WERI-Rb-1 (cell line): ENCODE data around the gene WDR7.

Source experiments
- DNase-seq: peaks from one replicate; pipeline ENCODE4 v3.0.0-alpha.2; 2020
- H3K27ac ChIP-seq: fragments of 250-450 bp; sonication (Bioruptor Pico); 2 replicates; pipeline ENCODE4 v1.5.1; 2020; ENCODE audit warnings: mild to moderate bottlenecking, moderate library complexity
- H3K27me3 ChIP-seq: fragments of 250-450 bp; sonication (Bioruptor Pico); 2 replicates; pipeline ENCODE4 v1.5.1; 2021; ENCODE audit warnings: mild to moderate bottlenecking, low read depth, moderate library complexity; ENCODE audit not compliant: insufficient read depth, severe bottlenecking
- H3K36me3 ChIP-seq: fragments of 250-450 bp; sonication (Bioruptor Pico); 2 replicates; pipeline ENCODE4 v1.5.1; 2020; ENCODE audit warnings: mild to moderate bottlenecking, moderate library complexity
- H3K4me3 ChIP-seq: 2 replicates; pipeline ENCODE4 v1.5.1; 2011; ENCODE audit warnings: low read depth, mild to moderate bottlenecking, control low read depth, low read length
- H3K9me3 ChIP-seq: fragments of 250-450 bp; sonication (Bioruptor Pico); 2 replicates; pipeline ENCODE4 v1.5.1; 2021; ENCODE audit warnings: mild to moderate bottlenecking, moderate library complexity; ENCODE audit not compliant: severe bottlenecking
- TF ChIP-seq, protein P1 (sequence below): IDR thresholded peaks from 2 replicates; pipeline ENCODE4 v1.5.1; 2011; ENCODE audit warnings: low read depth, mild to moderate bottlenecking, control low read depth, inconsistent platforms, low read length

Gene WDR7

DNA sequence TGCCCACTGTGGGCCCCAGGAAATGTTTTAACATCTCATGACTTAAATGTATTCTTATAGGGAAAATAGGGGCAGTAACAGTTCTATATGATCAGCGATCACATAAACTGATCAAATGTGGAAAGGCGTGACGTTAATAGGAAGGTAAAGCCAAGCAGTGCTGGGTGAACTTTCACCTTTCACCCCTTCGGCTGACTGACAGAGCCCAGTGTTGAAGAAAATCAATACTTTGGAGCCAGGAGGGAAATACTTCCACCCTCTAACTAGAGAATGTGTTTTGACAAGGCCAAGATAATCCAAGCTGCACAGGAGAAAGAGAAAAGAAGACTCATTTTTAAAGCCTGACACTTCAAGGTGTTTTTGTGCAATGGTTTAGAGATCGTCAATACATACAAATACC lies 379.3 kb downstream of the WDR7 start:
- H3K27me3 ChIP-seq, result no peaks in the 10 kb centered on the region
- no peak for DNase-seq
- TF ChIP-seq, protein P1, sequence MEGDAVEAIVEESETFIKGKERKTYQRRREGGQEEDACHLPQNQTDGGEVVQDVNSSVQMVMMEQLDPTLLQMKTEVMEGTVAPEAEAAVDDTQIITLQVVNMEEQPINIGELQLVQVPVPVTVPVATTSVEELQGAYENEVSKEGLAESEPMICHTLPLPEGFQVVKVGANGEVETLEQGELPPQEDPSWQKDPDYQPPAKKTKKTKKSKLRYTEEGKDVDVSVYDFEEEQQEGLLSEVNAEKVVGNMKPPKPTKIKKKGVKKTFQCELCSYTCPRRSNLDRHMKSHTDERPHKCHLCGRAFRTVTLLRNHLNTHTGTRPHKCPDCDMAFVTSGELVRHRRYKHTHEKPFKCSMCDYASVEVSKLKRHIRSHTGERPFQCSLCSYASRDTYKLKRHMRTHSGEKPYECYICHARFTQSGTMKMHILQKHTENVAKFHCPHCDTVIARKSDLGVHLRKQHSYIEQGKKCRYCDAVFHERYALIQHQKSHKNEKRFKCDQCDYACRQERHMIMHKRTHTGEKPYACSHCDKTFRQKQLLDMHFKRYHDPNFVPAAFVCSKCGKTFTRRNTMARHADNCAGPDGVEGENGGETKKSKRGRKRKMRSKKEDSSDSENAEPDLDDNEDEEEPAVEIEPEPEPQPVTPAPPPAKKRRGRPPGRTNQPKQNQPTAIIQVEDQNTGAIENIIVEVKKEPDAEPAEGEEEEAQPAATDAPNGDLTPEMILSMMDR, result no peak
- H3K9me3 ChIP-seq, result no peaks in the 10 kb centered on the region
- H3K4me3 ChIP-seq, result no peak overlapping the region
- no peak overlapping the region for H3K27ac ChIP-seq
- H3K36me3 ChIP-seq, result peaks cover 9% of the 10 kb centered on the region

GRCh38 chr18:57035590-57035989 lies 384.4 kb downstream of the WDR7 start:
- DNase-seq, result no peak
- Histone ChIP-seq H3K27ac (no peak overlapping the region), H3K36me3 (no peaks in the 10 kb centered on the region; the same call in 1 of the 2 replicates), H3K27me3 (no peaks in the 10 kb centered on the region), H3K4me3 (no peak overlapping the region), H3K9me3 (no peaks in the 10 kb centered on the region)
- TF ChIP-seq, protein P1, result no peak

GRCh38 chr18:57038395-57038794 lies 387.2 kb downstream of the WDR7 start:
- no peaks in the 10 kb centered on the region for H3K9me3 ChIP-seq
- no peak overlapping the region for H3K4me3 ChIP-seq
- no peaks in the 10 kb centered on the region for H3K27me3 ChIP-seq
- TF ChIP-seq, protein P1, result no peak
- DNase-seq, result no peak
- no peak overlapping the region for H3K27ac ChIP-seq
- H3K36me3 ChIP-seq, result no peaks in the 10 kb centered on the region

DNA sequence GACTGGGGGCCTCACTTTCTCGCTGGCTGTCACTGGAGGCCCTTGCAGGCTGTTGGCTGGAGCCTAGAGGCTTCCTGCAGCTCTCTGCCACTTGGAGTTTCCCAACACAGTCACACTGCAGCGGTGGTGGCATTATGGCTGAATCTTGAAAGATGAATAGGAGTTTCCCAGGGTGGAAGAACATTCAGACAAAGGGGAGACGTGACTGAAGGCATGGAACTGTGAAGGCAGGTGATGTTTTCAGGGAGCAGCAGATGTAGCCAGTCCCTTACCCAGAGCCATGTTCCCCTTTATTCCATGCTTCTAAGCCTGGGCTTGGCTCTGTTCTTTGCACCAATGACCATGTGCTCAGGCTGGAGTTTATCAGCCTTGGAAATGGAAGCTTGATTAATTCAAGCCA lies 389.0 kb downstream of the WDR7 start:
- Histone ChIP-seq H3K36me3 (no peaks in the 10 kb centered on the region), H3K27me3 (no peaks in the 10 kb centered on the region), H3K27ac (no peak overlapping the region), H3K9me3 (no peaks in the 10 kb centered on the region), H3K4me3 (no peak overlapping the region)
- no peak for DNase-seq
- TF ChIP-seq, protein P1, result no peak

- TF ChIP-seq, protein P1, result no peak
- Histone ChIP-seq H3K27ac (no peak overlapping the region), H3K27me3 (no peaks in the 10 kb centered on the region), H3K4me3 (no peak overlapping the region), H3K9me3 (no peaks in the 10 kb centered on the region), H3K36me3 (no peaks in the 10 kb centered on the region)
- no peak for DNase-seq
Observed at GRCh38 chr18:57043241-57043640, 392.1 kb downstream of the WDR7 start.

- H3K9me3 ChIP-seq, result no peaks in the 10 kb centered on the region
- DNase-seq, result no peak
Observed at GRCh38 chr18:57048351-57048750, 397.2 kb downstream of the WDR7 start.

More at GRCh38 chr18:57048351-57048750, 397.2 kb downstream of the WDR7 start:
- Histone ChIP-seq H3K27me3 (no peaks in the 10 kb centered on the region), H3K27ac (no peak overlapping the region), H3K4me3 (no peak overlapping the region), H3K36me3 (no peaks in the 10 kb centered on the region)
- TF ChIP-seq, protein P1, result no peak
